GM21723 (cell line): Measurements from ENCODE around the gene PIN4.
A peak's percentile ranks its signal among the peaks of the same experiment; 100 is the strongest.
"Not testable (repeated sequence)": the region's sequence is repeated elsewhere in the genome, so short reads cannot be mapped to it uniquely, and the experiment has no call there.

Experiments used
- ATAC-seq: cut with Tn5 transposase; IDR thresholded peaks from one replicate; pipeline ENCODE4 v1.9.1; 2021; ENCODE audit warnings: mild to moderate bottlenecking, moderate library complexity; ENCODE audit not compliant: unreplicated experiment

Gene PIN4

DNA sequence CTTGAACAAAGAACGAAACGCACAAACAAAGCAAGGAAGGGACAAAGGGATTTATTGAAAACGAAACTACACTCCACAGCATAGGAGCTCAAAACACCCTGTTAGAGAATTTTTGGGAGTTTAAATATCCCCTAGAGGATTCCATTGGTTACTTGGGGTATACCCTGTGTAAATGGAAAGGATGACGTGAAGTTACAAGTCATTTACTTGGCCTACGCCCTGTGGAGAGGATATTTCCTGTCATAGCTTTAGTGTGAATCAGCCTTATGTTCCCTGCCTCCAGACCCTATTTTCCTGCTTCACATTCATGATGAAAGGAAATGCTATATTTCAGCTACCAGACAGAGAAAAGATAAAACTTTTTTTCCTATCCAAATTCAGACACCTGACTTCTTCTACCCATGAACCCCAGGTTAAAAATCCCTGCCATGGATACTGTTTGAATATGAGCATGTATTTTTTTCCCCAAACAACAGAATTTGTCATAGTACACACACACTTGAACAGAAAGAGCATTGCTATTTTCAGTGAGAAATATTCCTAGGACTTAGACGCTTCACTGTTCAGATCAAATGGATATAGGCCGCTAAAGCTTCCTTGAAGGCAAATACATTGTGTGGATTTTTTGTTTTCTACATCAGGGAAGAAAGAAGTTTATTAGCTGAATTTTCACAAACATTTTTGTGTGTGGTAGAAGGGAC lies 20.4 kb downstream of the PIN4 start:
- no peak for ATAC-seq

- no peak for ATAC-seq
Observed at GRCh38 chrX:72202792-72203401, 21.3 kb downstream of the PIN4 start.

DNA sequence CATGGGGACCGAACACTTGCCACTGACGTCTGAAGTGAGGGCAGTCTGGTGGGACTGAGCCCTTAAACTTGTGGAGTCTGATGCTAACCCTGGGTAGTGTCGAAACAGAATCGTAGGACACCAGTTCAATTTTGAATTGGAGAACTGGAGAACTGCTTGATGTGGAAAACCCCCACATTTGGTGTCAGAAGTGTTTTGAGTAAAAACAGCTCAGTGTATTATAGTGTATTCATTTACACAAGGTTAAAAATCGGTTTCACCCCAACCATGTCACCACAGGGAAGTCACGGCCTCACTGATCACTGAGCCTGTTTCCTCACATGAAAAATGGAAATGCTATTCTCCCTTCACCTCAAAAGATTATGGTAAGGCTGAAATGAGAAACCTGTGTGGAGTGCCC lies 21.9 kb downstream of the PIN4 start:
- no peak for ATAC-seq

DNA sequence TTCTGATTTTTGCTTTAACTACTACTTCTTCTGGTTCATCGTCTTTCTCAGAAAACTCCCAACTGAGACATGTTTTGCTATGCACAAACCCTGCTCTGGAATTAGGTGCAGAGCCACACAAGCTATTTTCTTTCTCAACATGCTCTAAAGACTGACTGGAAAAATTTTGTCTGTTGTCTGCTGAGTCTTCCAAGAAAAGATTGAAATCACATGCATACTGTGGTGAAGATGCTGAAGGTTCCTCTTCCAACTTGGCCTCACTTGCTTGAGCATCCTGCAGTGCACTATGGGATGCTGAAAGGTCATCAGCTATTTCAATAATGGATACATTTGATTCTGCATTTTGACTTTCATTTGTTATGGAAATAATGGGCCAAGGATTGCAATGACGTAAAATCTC lies 24.1 kb downstream of the PIN4 start:
- ATAC-seq: no peak

DNA sequence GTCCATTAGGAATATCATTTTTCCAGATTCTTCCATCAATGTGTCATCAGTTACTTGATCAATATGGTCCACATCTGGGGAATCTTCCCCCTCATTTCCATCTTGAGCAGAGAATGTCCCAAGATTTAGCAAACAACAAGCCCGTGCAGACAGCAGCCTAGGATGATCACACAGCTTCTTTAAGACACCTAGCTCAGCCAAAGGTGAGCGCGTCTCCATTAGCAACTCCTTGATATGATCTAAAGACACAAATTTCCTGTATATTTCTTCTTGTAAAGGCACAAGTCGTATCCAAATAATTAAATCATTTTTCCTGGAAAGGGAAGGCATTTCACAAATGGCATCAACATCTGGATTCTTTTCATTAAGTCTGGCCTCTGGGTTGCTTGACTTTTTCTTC lies 25.8 kb downstream of the PIN4 start:
- no peak for ATAC-seq

GRCh38 chrX:72208126-72208800 lies 26.7 kb downstream of the PIN4 start:
- ATAC-seq: no peak

- no peak for ATAC-seq
Observed at GRCh38 chrX:72216973-72217372, 35.4 kb downstream of the PIN4 start.

DNA sequence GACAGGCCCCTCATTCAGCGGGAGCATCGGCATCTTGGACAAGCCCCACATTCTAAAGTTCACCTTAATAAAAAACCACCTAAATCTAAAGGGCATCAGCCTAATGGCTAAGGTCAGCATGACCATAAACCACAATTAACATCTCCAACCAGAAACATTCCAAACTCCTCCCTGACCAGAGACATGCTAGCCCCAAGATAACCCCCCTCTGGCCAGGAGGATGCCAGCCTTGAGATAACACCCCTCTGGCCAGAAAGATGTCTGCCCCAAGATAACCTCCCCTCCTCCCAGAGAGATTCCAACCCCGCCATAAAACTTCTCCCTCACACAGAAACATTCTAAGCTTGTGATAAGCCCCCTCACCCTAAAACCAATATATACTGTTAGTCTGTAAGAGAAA lies 38.8 kb downstream of the PIN4 start:
- ATAC-seq: not testable (repeated sequence)

DNA sequence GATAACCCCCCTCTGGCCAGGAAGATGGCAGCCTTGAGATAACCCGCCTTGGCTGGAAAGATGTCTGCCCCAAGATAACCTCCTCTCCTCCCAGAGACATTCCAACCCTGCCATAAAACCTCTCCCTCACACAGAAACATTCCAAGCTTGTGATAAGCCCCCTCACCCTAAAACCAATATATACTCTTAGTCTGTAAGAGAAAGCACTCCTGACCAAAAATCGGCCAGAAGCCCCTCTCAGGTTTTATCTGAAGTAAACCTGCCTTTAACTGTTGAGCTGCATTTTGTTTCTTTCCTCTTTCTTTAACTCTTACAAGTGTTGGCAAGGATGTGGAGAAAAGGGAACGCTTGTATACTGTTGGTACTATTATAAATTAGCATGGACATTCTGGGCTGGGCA lies 48.7 kb downstream of the PIN4 start:
- ATAC-seq: no peak

- no peak for ATAC-seq
Observed at GRCh38 chrX:72236841-72237240, 55.3 kb downstream of the PIN4 start.

GRCh38 chrX:72238183-72238582 lies 56.6 kb downstream of the PIN4 start:
- ATAC-seq: no peak

- peak; percentile 94 for ATAC-seq
Observed at GRCh38 chrX:72238721-72239475, 57.3 kb downstream of the PIN4 start, which contains the start of gene ERCC6L. TSS of gene ERCC6L (minus strand) at chrX:72239027. CDS start at chrX:72238911, 116 bp downstream.

- no peak for ATAC-seq
Observed at GRCh38 chrX:72240976-72241375, 59.4 kb downstream of the PIN4 start.

DNA sequence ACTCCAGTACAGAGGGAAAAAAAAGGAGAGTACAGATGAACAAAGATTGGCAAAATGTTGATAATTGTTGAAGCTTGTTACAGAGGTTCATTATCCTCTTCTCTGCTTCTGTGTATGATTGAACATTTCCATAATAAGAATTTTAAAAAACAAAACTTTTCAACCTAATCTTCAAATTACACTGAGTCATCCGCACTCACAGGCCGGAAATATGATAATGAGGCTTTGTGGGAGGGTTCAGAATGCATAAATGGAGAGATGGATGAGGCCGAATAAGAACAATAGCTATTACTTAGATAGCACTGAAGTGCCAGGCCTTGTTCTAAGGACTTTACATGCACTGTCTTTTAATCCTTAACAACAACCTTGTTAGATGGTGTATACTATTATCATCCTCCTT lies 61.9 kb downstream of the PIN4 start:
- ATAC-seq: no peak

DNA sequence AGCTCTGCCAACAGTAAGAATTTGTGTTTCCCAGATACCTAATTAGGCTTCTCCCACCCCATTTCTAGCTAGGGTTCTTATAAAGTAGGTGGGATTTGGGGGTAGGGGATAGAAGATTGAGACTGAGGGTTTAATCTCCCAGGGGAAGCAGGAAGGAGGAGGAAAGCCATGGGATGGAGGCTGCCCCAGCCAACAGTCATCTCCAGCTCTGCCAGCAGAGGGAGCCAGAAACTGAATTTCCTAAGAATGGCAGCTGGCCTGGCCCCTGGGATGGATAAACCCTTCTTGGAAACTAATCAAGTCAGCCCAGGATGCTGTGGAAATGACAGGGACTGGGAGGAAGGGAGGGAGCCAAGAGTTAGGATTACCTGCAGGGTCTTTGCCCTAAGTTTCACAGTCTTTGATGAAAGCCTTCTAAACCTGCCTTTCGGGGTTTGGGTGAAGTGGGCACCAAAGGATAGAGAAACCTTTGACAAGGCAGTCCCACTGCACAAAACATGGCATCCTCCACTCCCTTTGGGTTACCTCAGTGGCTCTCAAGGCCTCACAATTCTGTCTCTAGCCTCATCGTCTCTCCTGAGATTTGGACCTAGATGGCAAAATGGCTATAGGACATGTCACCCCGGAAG lies 64.0 kb downstream of the PIN4 start:
- peak; percentile 67 for ATAC-seq

DNA sequence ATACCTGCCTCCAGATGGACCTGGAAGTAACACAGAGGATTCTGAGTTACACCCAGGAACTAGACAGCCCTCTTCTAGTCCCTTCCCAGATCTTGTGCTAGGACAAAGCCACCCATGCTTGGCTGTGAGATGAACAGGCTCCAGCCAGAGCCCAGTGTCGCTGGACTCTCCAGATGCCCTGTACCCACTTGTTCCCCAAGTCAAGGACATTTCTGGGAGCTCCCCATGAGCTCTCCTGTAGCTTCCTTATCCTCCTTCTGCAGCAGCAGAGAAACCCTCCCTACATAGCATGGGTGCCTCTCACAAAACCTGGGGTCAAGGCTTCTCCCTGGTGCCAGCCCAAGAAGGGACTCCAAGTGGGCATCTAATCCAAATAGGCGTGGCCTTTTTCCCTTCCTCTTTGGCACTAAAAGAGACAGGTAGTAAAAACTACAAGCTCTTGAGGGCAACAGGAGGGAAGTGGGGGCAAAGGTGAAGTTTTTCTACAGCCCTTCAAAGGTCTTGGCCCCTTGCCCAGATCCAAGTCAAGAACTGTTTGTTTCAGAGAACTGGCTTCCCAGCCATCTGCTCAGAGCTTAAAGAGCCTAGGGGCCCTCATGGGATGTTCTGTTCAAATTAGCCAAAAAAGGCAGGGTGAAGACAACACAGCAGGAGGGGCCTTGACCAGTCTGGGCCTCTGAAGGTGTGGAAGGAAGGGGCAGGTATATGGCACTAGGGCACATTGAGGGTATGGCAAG lies 65.8 kb downstream of the PIN4 start:
- ATAC-seq: no peak
